ENCODE measurements around the gene KIF14.
"Not testable (repeated sequence)": the region's sequence is repeated elsewhere in the genome, so short reads cannot be mapped to it uniquely, and the experiment has no call there.

KIF14 gene

GRCh38 chr1:200636681-200637080, 16.1 kb upstream of the KIF14 start:
- Histone ChIP-seq H3K36me3 (ENCODE audit: control insufficient read depth in 2 of 2, insufficient read depth in 2 of 2, low read length in 2 of 2) (no peaks in the 10 kb centered on the region), H3K4me1 (ENCODE audit: control insufficient read depth in 2 of 2, insufficient read depth in 2 of 2, low read length in 2 of 2) (no peaks in the 10 kb centered on the region), H3K9ac (ENCODE audit: low read depth in 1 of 2, low read length in 2 of 2) (no peak overlapping the region), H3K27ac (ENCODE audit: low read depth in 2 of 2, low read length in 2 of 2) (no peak overlapping the region), H3K4me3 (ENCODE audit: low read length in 2 of 2) (no peak overlapping the region), H3K9me3 (ENCODE audit: control insufficient read depth in 2 of 2, low read length in 2 of 2) (no peaks in the 10 kb centered on the region), H3K27me3 (ENCODE audit: control insufficient read depth in 2 of 2, insufficient read depth in 2 of 2, low read length in 2 of 2) (no peaks in the 10 kb centered on the region)

GRCh38 chr1:200634261-200635122, 13.9 kb upstream of the KIF14 start:
- Histone ChIP-seq H3K27ac (ENCODE audit: low read depth in 2 of 2, low read length in 2 of 2) (no peak overlapping the region), H3K9ac (ENCODE audit: low read depth in 1 of 2, low read length in 2 of 2) (no peak overlapping the region), H3K4me3 (ENCODE audit: low read length in 2 of 2) (no peak overlapping the region), H3K9me3 (ENCODE audit: control insufficient read depth in 2 of 2, low read length in 2 of 2) (no peaks in the 10 kb centered on the region), H3K4me1 (ENCODE audit: control insufficient read depth in 2 of 2, insufficient read depth in 2 of 2, low read length in 2 of 2) (no peaks in the 10 kb centered on the region), H3K36me3 (ENCODE audit: control insufficient read depth in 2 of 2, insufficient read depth in 2 of 2, low read length in 2 of 2) (no peaks in the 10 kb centered on the region), H3K27me3 (ENCODE audit: control insufficient read depth in 2 of 2, insufficient read depth in 2 of 2, low read length in 2 of 2) (no peaks in the 10 kb centered on the region)

GRCh38 chr1:200631375-200631774, 10.8 kb upstream of the KIF14 start:
- Histone ChIP-seq H3K4me3 (ENCODE audit: low read length in 2 of 2) (no peak overlapping the region), H3K27me3 (ENCODE audit: control insufficient read depth in 2 of 2, insufficient read depth in 2 of 2, low read length in 2 of 2) (no peaks in the 10 kb centered on the region), H3K9ac (ENCODE audit: low read depth in 1 of 2, low read length in 2 of 2) (no peak overlapping the region), H3K9me3 (ENCODE audit: control insufficient read depth in 2 of 2, low read length in 2 of 2) (no peaks in the 10 kb centered on the region), H3K27ac (ENCODE audit: low read depth in 2 of 2, low read length in 2 of 2) (no peak overlapping the region), H3K4me1 (ENCODE audit: control insufficient read depth in 2 of 2, insufficient read depth in 2 of 2, low read length in 2 of 2) (no peaks in the 10 kb centered on the region), H3K36me3 (ENCODE audit: control insufficient read depth in 2 of 2, insufficient read depth in 2 of 2, low read length in 2 of 2) (no peaks in the 10 kb centered on the region)

GRCh38 chr1:200630515-200630899, 10.0 kb upstream of the KIF14 start:
- H3K4me1 ChIP-seq (ENCODE audit: control insufficient read depth in 2 of 2, insufficient read depth in 2 of 2, low read length in 2 of 2); H3K9ac ChIP-seq (ENCODE audit: low read depth in 1 of 2, low read length in 2 of 2); H3K27ac ChIP-seq (ENCODE audit: low read depth in 2 of 2, low read length in 2 of 2); H3K36me3 ChIP-seq (ENCODE audit: control insufficient read depth in 2 of 2, insufficient read depth in 2 of 2, low read length in 2 of 2); H3K9me3 ChIP-seq (ENCODE audit: control insufficient read depth in 2 of 2, low read length in 2 of 2); H3K4me3 ChIP-seq (ENCODE audit: low read length in 2 of 2); H3K27me3 ChIP-seq (ENCODE audit: control insufficient read depth in 2 of 2, insufficient read depth in 2 of 2, low read length in 2 of 2): not testable (repeated sequence)

GRCh38 chr1:200629876-200630514, 9.4 kb upstream of the KIF14 start:
- Histone ChIP-seq H3K27ac (ENCODE audit: low read depth in 2 of 2, low read length in 2 of 2) (no peak overlapping the region), H3K9me3 (ENCODE audit: control insufficient read depth in 2 of 2, low read length in 2 of 2) (no peaks in the 10 kb centered on the region), H3K9ac (ENCODE audit: low read depth in 1 of 2, low read length in 2 of 2) (no peak overlapping the region), H3K36me3 (ENCODE audit: control insufficient read depth in 2 of 2, insufficient read depth in 2 of 2, low read length in 2 of 2) (no peaks in the 10 kb centered on the region), H3K27me3 (ENCODE audit: control insufficient read depth in 2 of 2, insufficient read depth in 2 of 2, low read length in 2 of 2) (no peaks in the 10 kb centered on the region), H3K4me1 (ENCODE audit: control insufficient read depth in 2 of 2, insufficient read depth in 2 of 2, low read length in 2 of 2) (no peaks in the 10 kb centered on the region), H3K4me3 (ENCODE audit: low read length in 2 of 2) (no peak overlapping the region)

GRCh38 chr1:200628223-200628881, 7.8 kb upstream of the KIF14 start:
- H3K9ac ChIP-seq (ENCODE audit: low read depth in 1 of 2, low read length in 2 of 2) = no peak overlapping the region
- no peaks in the 10 kb centered on the region for H3K36me3 ChIP-seq (ENCODE audit: control insufficient read depth in 2 of 2, insufficient read depth in 2 of 2, low read length in 2 of 2)
- no peaks in the 10 kb centered on the region for H3K27me3 ChIP-seq (ENCODE audit: control insufficient read depth in 2 of 2, insufficient read depth in 2 of 2, low read length in 2 of 2)
- no peaks in the 10 kb centered on the region for H3K9me3 ChIP-seq (ENCODE audit: control insufficient read depth in 2 of 2, low read length in 2 of 2)
- peak overlapping the region in 1 of 2 donors; percentile 20 for H3K27ac ChIP-seq (ENCODE audit: low read depth in 2 of 2, low read length in 2 of 2)
- no peaks in the 10 kb centered on the region for H3K4me1 ChIP-seq (ENCODE audit: control insufficient read depth in 2 of 2, insufficient read depth in 2 of 2, low read length in 2 of 2)
- H3K4me3 ChIP-seq (ENCODE audit: low read length in 2 of 2) = no peak overlapping the region

GRCh38 chr1:200627575-200628222, 7.1 kb upstream of the KIF14 start:
- H3K27ac ChIP-seq (ENCODE audit: low read depth in 2 of 2, low read length in 2 of 2) = peak overlapping the region in 1 of 2 donors; percentile 20
- H3K9ac ChIP-seq (ENCODE audit: low read depth in 1 of 2, low read length in 2 of 2) = no peak overlapping the region
- H3K4me3 ChIP-seq (ENCODE audit: low read length in 2 of 2) = no peak overlapping the region
- H3K9me3 ChIP-seq (ENCODE audit: control insufficient read depth in 2 of 2, low read length in 2 of 2) = no peaks in the 10 kb centered on the region
- H3K4me1 ChIP-seq (ENCODE audit: control insufficient read depth in 2 of 2, insufficient read depth in 2 of 2, low read length in 2 of 2) = no peaks in the 10 kb centered on the region
- H3K36me3 ChIP-seq (ENCODE audit: control insufficient read depth in 2 of 2, insufficient read depth in 2 of 2, low read length in 2 of 2) = no peaks in the 10 kb centered on the region
- H3K27me3 ChIP-seq (ENCODE audit: control insufficient read depth in 2 of 2, insufficient read depth in 2 of 2, low read length in 2 of 2) = no peaks in the 10 kb centered on the region

- Histone ChIP-seq H3K27ac (ENCODE audit: low read depth in 2 of 2, low read length in 2 of 2) (no peak overlapping the region), H3K9me3 (ENCODE audit: control insufficient read depth in 2 of 2, low read length in 2 of 2) (no peaks in the 10 kb centered on the region), H3K9ac (ENCODE audit: low read depth in 1 of 2, low read length in 2 of 2) (no peak overlapping the region), H3K4me3 (ENCODE audit: low read length in 2 of 2) (no peak overlapping the region), H3K36me3 (ENCODE audit: control insufficient read depth in 2 of 2, insufficient read depth in 2 of 2, low read length in 2 of 2) (no peaks in the 10 kb centered on the region), H3K27me3 (ENCODE audit: control insufficient read depth in 2 of 2, insufficient read depth in 2 of 2, low read length in 2 of 2) (no peaks in the 10 kb centered on the region), H3K4me1 (ENCODE audit: control insufficient read depth in 2 of 2, insufficient read depth in 2 of 2, low read length in 2 of 2) (peaks cover 0 to under 1% of the 10 kb centered on the region in 2 donors)
Measured at GRCh38 chr1:200626853-200627534, 6.4 kb upstream of the KIF14 start.

- peaks cover 3 to 6% of the 10 kb centered on the region in 2 donors for H3K4me1 ChIP-seq (ENCODE audit: control insufficient read depth in 2 of 2, insufficient read depth in 2 of 2, low read length in 2 of 2)
- H3K4me3 ChIP-seq (ENCODE audit: low read length in 2 of 2) = no peak overlapping the region
- H3K36me3 ChIP-seq (ENCODE audit: control insufficient read depth in 2 of 2, insufficient read depth in 2 of 2, low read length in 2 of 2) = no peaks in the 10 kb centered on the region
- no peak overlapping the region for H3K9ac ChIP-seq (ENCODE audit: low read depth in 1 of 2, low read length in 2 of 2)
- H3K27ac ChIP-seq (ENCODE audit: low read depth in 2 of 2, low read length in 2 of 2) = no peak overlapping the region
- H3K9me3 ChIP-seq (ENCODE audit: control insufficient read depth in 2 of 2, low read length in 2 of 2) = no peaks in the 10 kb centered on the region
- no peaks in the 10 kb centered on the region for H3K27me3 ChIP-seq (ENCODE audit: control insufficient read depth in 2 of 2, insufficient read depth in 2 of 2, low read length in 2 of 2)
Measured at GRCh38 chr1:200625381-200625824, 4.9 kb upstream of the KIF14 start.
